Measurements from ENCODE around the gene TMEM145. TPM values are rescaled to one million over a fixed set of nuclear protein-coding genes. Genes with fewer than 3 reads are reported as not detected.
A peak's percentile ranks its signal among the peaks of the same experiment; 100 is the strongest.

TMEM145 gene
- total and polyA plus RNA-seq, 7 donors = 0.21 to 2.5 (median 0.54) TPM; not detected in 1

- peak in 1 of 2 donors; percentile 14 for DNase-seq
- Histone ChIP-seq H3K36me3 (ENCODE audit: insufficient read depth in 1 of 2, low read depth in 1 of 2) (peaks cover 4 to 70% of the 10 kb centered on the region in 2 donors), H3K4me3 (no peak overlapping the region), H3K27ac (no peak overlapping the region), H3K4me1 (no peaks in the 10 kb centered on the region), H3K9me3 (no peaks in the 10 kb centered on the region), H3K27me3 (ENCODE audit: insufficient read depth in 3 of 3, low read length in 2 of 3) (no peaks in the 10 kb centered on the region)
- 81 to 83% (median 82%) methylated on average over 17 of the region's 17 CpGs for WGBS, 3 donors
- ATAC-seq = no peak
- intact Hi-C loops (cut with DNase I) = loop anchor here in 1 of 2 donors (10.0 kb wide), 1 partner anchor 159 kb away; the partner anchor contains the start of gene POU2F2
- no peak for TF ChIP-seq CTCF (IDR thresholded peaks at IDR 0.05)
These were observed 19.6 kb upstream of the TMEM145 start for GRCh38 chr19:42293540-42293939.

- Histone ChIP-seq H3K9me3 (no peaks in the 10 kb centered on the region), H3K27ac (no peak overlapping the region), H3K36me3 (ENCODE audit: insufficient read depth in 1 of 2, low read depth in 1 of 2) (peaks cover 4 to 66% of the 10 kb centered on the region in 2 donors), H3K4me3 (no peak overlapping the region), H3K27me3 (ENCODE audit: insufficient read depth in 3 of 3, low read length in 2 of 3) (no peaks in the 10 kb centered on the region), H3K4me1 (no peaks in the 10 kb centered on the region)
- TF ChIP-seq CTCF (IDR thresholded peaks at IDR 0.05) = no peak
- ATAC-seq = no peak
- 88 to 91% (median 90%) methylated on average over 15 of the region's 15 CpGs for WGBS, 3 donors
- intact Hi-C loops (cut with DNase I) = loop anchor here in 1 of 2 donors (10.0 kb wide), 1 partner anchor 159 kb away; the partner anchor contains the start of gene POU2F2
- peak in 1 of 2 donors; percentile 8 for DNase-seq
These were observed 19.2 kb upstream of the TMEM145 start for GRCh38 chr19:42293948-42294347.

DNA sequence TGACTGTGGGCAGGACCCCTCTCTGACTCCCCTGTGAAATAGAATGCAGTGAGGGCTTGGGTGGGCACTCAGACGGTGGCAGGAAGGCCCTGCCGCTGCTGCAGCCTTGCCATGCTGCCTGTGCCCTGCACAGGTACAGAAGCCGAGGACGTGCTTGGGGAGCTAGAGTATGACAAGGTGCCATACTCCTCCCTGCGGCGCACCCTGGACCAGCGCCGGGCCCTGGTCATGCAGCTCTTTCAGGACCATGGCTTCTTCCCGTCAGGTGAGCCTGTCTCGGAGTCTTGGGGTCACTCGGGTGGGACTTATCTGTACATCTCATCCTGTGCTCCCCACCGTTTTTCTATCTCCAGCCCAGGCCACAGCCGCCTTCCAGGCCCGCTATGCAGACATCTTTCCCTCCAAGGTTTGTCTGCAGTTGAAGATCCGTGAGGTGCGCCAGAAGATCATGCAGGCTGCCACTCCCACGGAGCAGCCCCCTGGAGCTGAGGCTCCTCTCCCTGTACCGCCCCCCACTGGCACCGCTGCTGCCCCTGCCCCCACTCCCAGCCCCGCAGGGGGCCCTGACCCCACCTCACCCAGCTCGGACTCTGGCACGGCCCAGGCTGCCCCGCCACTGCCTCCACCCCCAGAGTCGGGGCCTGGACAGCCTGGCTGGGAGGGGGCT is 18.5 kb upstream of the TMEM145 start:
- intact Hi-C loops (cut with DNase I) = loop anchor here (5.0 to 10.0 kb wide), 3 partner anchors 47 to 162 kb away; partner anchors contain the start of gene POU2F2 (in 2 of the 2)
- Histone ChIP-seq H3K27me3 (ENCODE audit: insufficient read depth in 3 of 3, low read length in 2 of 3) (no peaks in the 10 kb centered on the region), H3K27ac (no peak overlapping the region), H3K9me3 (no peaks in the 10 kb centered on the region), H3K36me3 (ENCODE audit: insufficient read depth in 1 of 2, low read depth in 1 of 2) (peaks cover 4 to 59% of the 10 kb centered on the region in 2 donors), H3K4me3 (no peak overlapping the region), H3K4me1 (no peaks in the 10 kb centered on the region)
- peak in 1 of 2 donors; percentile 11 for DNase-seq
- TF ChIP-seq CTCF (IDR thresholded peaks at IDR 0.05) = no peak
- no peak for ATAC-seq
- 77 to 80% (median 78%) methylated on average over 22 to 24 of the region's 24 CpGs for WGBS, 3 donors

- intact Hi-C loops (cut with DNase I) = loop anchor here (5.0 to 10.0 kb wide), 3 partner anchors 48 to 163 kb away; partner anchors contain the start of gene POU2F2 (in 2 of the 2)
- Histone ChIP-seq H3K4me1 (no peaks in the 10 kb centered on the region), H3K9me3 (no peaks in the 10 kb centered on the region), H3K27ac (no peak overlapping the region), H3K36me3 (ENCODE audit: insufficient read depth in 1 of 2, low read depth in 1 of 2) (peaks cover 3 to 52% of the 10 kb centered on the region in 2 donors), H3K27me3 (ENCODE audit: insufficient read depth in 3 of 3, low read length in 2 of 3) (no peaks in the 10 kb centered on the region), H3K4me3 (no peak overlapping the region)
- DNase-seq (peak in 1 of 2 donors; percentile 5), ATAC-seq (no peak)
- no peak for TF ChIP-seq CTCF (IDR thresholded peaks at IDR 0.05)
- WGBS, 3 donors = 66 to 83% (median 72%) methylated on average over 5 of the region's 5 CpGs
These were observed 17.8 kb upstream of the TMEM145 start for GRCh38 chr19:42295342-42295741.
